PC-3 (cell line): ENCODE data around the gene PLA2G2C. TPM values are rescaled to one million over a fixed set of nuclear protein-coding genes. Genes with fewer than 3 reads are reported as not detected.

Experiments
- ATAC-seq: fragments of 200-7000 bp; cut with Tn5 transposase; 2 replicates; pipeline ENCODE4 v1.9.1; 2020; ENCODE audit warnings: mild to moderate bottlenecking, moderate library complexity
- BruUV-seq: library from RNA; stranded (reverse); fragments of 400-500 nt; replicated peaks from 2 replicates; lab custom pipeline; 2021; lab: Mats Ljungman, UMichigan
- CTCF ChIA-PET: fragments of 300-600 bp; sonication (Branson Sonifier 250); formaldehyde crosslinking; loops from one replicate; lab custom pipeline; 2022; ENCODE audit warnings: antibody characterized with exemption; lab: Charles Lee
- POLR2A ChIA-PET: fragments of 300-600 bp; sonication (Branson Sonifier 250); formaldehyde crosslinking; loops from one replicate; lab custom pipeline; 2022; ENCODE audit warnings: antibody characterized with exemption; ENCODE audit not compliant: unreplicated experiment; lab: Charles Lee
- DNase-seq: peaks from one replicate; pipeline ENCODE4 v3.0.0-alpha.2; 2015
- H2AFZ ChIP-seq: fragments of 300-600 bp; sonication (generic); 2 replicates; pipeline ENCODE4 v1.6.0; 2016; ENCODE audit warnings: antibody characterized with exemption, low read length
- H3F3A ChIP-seq: fragments of 300-600 bp; sonication (generic); one replicate; pipeline ENCODE4 v1.6.0; 2017; ENCODE audit warnings: antibody characterized with exemption, low read length, control low read depth, mild to moderate bottlenecking; ENCODE audit not compliant: unreplicated experiment
- H3K27ac ChIP-seq: fragments of 300-600 bp; sonication (generic); 2 replicates; pipeline ENCODE4 v1.5.1; 2016; ENCODE audit warnings: mild to moderate bottlenecking, low read length
- H3K27me3 ChIP-seq: fragments of 300-600 bp; sonication (generic); 2 replicates; pipeline ENCODE4 v1.6.1; 2016; ENCODE audit warnings: low read length, mixed read lengths
- H3K36me3 ChIP-seq: fragments of 300-600 bp; sonication (generic); 2 replicates; pipeline ENCODE4 v1.6.1; 2016; ENCODE audit warnings: low read depth, mixed run types, low read length, mixed read lengths
- H3K4me1 ChIP-seq: fragments of 300-600 bp; sonication (generic); 2 replicates; pipeline ENCODE4 v1.5.1; 2016; ENCODE audit warnings: low read length; ENCODE audit not compliant: insufficient read depth
- H3K4me2 ChIP-seq: fragments of 300-600 bp; sonication (generic); 2 replicates; pipeline ENCODE4 v1.6.0; 2016; ENCODE audit warnings: low read length
- H3K4me3 ChIP-seq: fragments of 300-600 bp; sonication (generic); 2 replicates; pipeline ENCODE4 v1.5.1; 2016; ENCODE audit warnings: mild to moderate bottlenecking, low read length, mixed read lengths
- H3K79me2 ChIP-seq: fragments of 300-600 bp; sonication (generic); 2 replicates; pipeline ENCODE4 v1.6.1; 2017; ENCODE audit warnings: low read length, mixed read lengths
- H3K9ac ChIP-seq: fragments of 300-600 bp; sonication (generic); 2 replicates; pipeline ENCODE4 v1.6.0; 2016; ENCODE audit warnings: mild to moderate bottlenecking, low read length
- H3K9me2 ChIP-seq: fragments of 300-600 bp; sonication (generic); replicated peaks from 2 replicates; pipeline ENCODE4 v1.6.1; 2016; ENCODE audit warnings: mixed run types, low read length, mixed read lengths
- H3K9me3 ChIP-seq: fragments of 300-600 bp; sonication (generic); 2 replicates; pipeline ENCODE4 v1.6.1; 2016; ENCODE audit warnings: low read length, mixed read lengths
- H4K20me1 ChIP-seq: fragments of 300-600 bp; sonication (generic); 2 replicates; pipeline ENCODE4 v1.6.1; 2016; ENCODE audit warnings: low read length, mixed read lengths
- CTCF ChIP-seq: fragments of 300-600 bp; sonication (generic); conservative IDR thresholded peaks from 2 replicates; pipeline ENCODE4 v1.5.1; 2017; ENCODE audit warnings: antibody characterized with exemption, low read depth, mild to moderate bottlenecking, low read length
- EZH2 ChIP-seq: fragments of 300-600 bp; sonication (generic); IDR thresholded peaks from one replicate; pipeline ENCODE4 v1.6.1; 2017; ENCODE audit warnings: antibody characterized with exemption, mild to moderate bottlenecking, low read length; ENCODE audit not compliant: unreplicated experiment
- EZH2phosphoT487 ChIP-seq: fragments of 300-600 bp; sonication (generic); IDR thresholded peaks from 2 replicates; pipeline ENCODE4 v1.6.1; 2018; ENCODE audit warnings: mild to moderate bottlenecking, antibody characterized with exemption, low read length, borderline replicate concordance
- intact Hi-C: fragments of 100-400 bp; cut with micrococcal nuclease; formaldehyde crosslinking; loops from 2 replicates; pipeline ENCODE4 v1.9.0; 2023
- total RNA-seq: library from RNA; depleted of rRNA; stranded (reverse); fragments of >200 nt; gene quantifications from 2 replicates; pipeline ENCODE4 v1.2.3, GENCODE V29; 2014

Gene PLA2G2C
- total RNA-seq, 1 experiment from 2014 or later, result not detected

DNA sequence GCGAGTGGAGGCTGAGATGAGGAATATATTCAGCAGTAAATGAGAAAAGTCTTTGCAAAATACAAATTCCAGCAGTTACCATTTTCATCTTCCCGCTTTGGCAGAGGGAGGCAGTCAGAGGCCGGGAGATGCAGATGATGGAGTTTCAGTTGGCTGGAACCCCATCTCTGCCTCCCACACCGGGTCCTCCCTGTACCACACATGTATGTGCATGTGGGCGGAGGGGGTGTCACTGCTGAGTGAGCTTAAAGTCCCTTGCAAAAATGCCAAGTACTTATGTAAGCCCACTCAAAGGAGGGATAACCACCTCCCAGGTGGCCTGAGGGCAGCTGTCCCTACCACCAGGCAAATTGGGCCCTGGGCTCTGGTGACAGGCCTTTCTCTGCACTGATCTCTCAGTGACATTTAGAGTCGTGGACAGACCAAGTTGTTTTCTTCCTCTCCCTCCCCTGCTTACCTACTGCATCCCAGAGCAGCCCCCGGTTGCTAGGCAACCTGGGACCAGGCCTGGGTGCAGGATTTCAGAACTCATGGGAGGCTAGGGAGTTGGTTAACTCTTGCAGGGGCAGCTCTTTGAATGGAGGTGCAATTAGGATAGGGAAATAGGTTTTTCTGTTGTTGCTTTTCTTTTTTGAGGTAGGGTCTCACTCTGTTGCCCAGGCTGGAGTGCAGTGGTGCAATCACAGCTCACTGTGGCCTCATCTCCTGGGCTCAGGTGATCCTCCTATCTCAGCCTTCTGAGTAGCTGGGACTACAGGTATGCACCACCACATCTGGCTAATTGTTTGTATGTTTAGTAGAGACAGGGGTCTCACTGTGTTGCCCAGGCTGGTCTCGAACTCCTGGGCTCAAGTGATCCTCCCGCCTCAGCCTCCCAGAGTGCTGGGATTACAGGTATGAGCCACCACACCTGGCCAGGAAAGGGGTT, 17.5 kb downstream of the PLA2G2C start:
- Histone ChIP-seq H3F3A (no peaks in the 10 kb centered on the region), H3K4me3 (no peak overlapping the region), H3K4me2 (no peak overlapping the region), H3K79me2 (no peaks in the 10 kb centered on the region), H2AFZ (no peak overlapping the region), H3K4me1 (peaks cover 45% of the 10 kb centered on the region), H3K9me3 (no peaks in the 10 kb centered on the region), H3K27me3 (no peaks in the 10 kb centered on the region), H3K9ac (no peak overlapping the region), H3K9me2 (no peaks in the 10 kb centered on the region), H4K20me1 (no peaks in the 10 kb centered on the region), H3K27ac (no peak overlapping the region), H3K36me3 (no peaks in the 10 kb centered on the region)
- intact Hi-C loops, result no loop called here
- POLR2A ChIA-PET, result no interaction called here
- no peak for ATAC-seq
- no peak for DNase-seq
- no TSS peak for BruUV-seq
- CTCF ChIA-PET, result no interaction called here
- TF ChIP-seq EZH2 (no peak), EZH2phosphoT487 (no peak), CTCF (no peak)

DNA sequence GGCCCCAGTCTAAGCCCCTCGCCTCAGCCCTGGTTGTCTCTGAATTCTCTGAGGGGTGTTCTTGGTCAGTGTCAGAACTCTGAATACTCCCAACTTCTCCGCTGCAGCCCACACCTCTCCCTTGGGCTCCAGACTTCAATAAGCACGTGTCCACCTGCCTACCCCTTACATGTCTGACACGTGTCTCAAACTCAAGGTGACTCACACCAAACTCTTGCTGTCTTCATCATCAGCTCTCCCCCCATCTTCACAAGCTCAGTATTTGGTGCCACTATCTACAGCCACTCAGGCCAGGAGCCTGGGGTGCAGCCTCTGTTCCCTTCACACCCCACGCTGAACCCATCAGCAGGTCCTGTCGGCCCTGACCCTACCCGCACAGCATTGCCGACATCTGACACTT, 19.2 kb downstream of the PLA2G2C start:
- Histone ChIP-seq H3K27me3 (no peaks in the 10 kb centered on the region), H3K4me1 (peaks cover 39% of the 10 kb centered on the region), H3K9me2 (no peaks in the 10 kb centered on the region), H3K9me3 (no peaks in the 10 kb centered on the region), H3K79me2 (no peaks in the 10 kb centered on the region), H3K27ac (no peak overlapping the region), H3K36me3 (no peaks in the 10 kb centered on the region), H3K9ac (no peak overlapping the region), H4K20me1 (no peaks in the 10 kb centered on the region), H2AFZ (no peak overlapping the region), H3K4me2 (no peak overlapping the region), H3F3A (no peaks in the 10 kb centered on the region), H3K4me3 (no peak overlapping the region)
- ATAC-seq (no peak), DNase-seq (no peak)
- CTCF ChIA-PET, result no interaction called here
- intact Hi-C loops, result loop anchor here (2.0 kb wide), 2 partner anchors 46 to 326 kb away; no protein-coding TSS in a partner anchor
- no peak for TF ChIP-seq EZH2
- TF ChIP-seq EZH2phosphoT487, result no peak
- TF ChIP-seq CTCF, result no peak
- no TSS peak for BruUV-seq
- POLR2A ChIA-PET, result no interaction called here
